Thoracic aorta (tissue), 2 donors: ENCODE results near the gene POLRMT. TPM values are rescaled to one million over a fixed set of nuclear protein-coding genes. Genes with fewer than 3 reads are reported as not detected.

Source experiments
- ATAC-seq: fragments of 150-250 bp; one replicate; pipeline ENCODE4 v1.8.0; 2017; ENCODE audit warnings: low read depth; ENCODE audit not compliant: insufficient number of reproducible peaks, low FRiP score
- DNase-seq: peaks from one replicate; pipeline ENCODE4 v3.0.0-alpha.2; 2020; ENCODE audit warnings: low spot score
- H3K27ac ChIP-seq, 2 donors: fragments of 200-600 bp; sonication (generic); 1 replicate in 1 of 2; 2 replicates in 1 of 2; pipeline ENCODE4 v1.5.1; 2016; ENCODE audit warnings: mild to moderate bottlenecking in 2 of 2, moderate library complexity in 2 of 2
- H3K27me3 ChIP-seq: fragments of 200-600 bp; sonication (generic); replicated peaks from 2 replicates; pipeline ENCODE4 v1.6.0; 2016; ENCODE audit warnings: mild to moderate bottlenecking; ENCODE audit not compliant: insufficient read depth
- H3K36me3 ChIP-seq: fragments of 200-600 bp; sonication (generic); one replicate; pipeline ENCODE4 v1.5.1; 2016
- H3K4me1 ChIP-seq, 2 donors: fragments of 200-600 bp; sonication (generic); 1 replicate in 1 of 2; 2 replicates in 1 of 2; pipeline versions ENCODE4 v1.5.1 to v1.6.0; 2016; ENCODE audit warnings: low read depth in 2 of 2, mild to moderate bottlenecking in 1 of 2; ENCODE audit not compliant: control insufficient read depth in 1 of 2
- H3K4me3 ChIP-seq: fragments of 200-600 bp; sonication (generic); 2 replicates; pipeline ENCODE4 v1.5.1; 2016; ENCODE audit warnings: mild to moderate bottlenecking
- H3K9me3 ChIP-seq: fragments of 200-600 bp; sonication (generic); 2 replicates; pipeline ENCODE4 v1.5.1; 2016
- CTCF ChIP-seq: fragments of 200-600 bp; sonication (generic); IDR thresholded peaks from one replicate; pipeline ENCODE4 v1.5.1; 2019; ENCODE audit warnings: antibody characterized with exemption
- total RNA-seq, 2 donors: library from RNA; depleted of rRNA; stranded (reverse); fragments of >200 nt; gene quantifications; one replicate each; pipeline versions ENCODE4 v1.1.0 to v1.2.3, GENCODE V29; 2016

Gene POLRMT
- total RNA-seq, 2 donors from 2014 or later = 23.8 to 30.9 TPM

- no peaks in the 10 kb centered on the region for H3K4me1 ChIP-seq
- DNase-seq = no peak
- H3K27me3 ChIP-seq = no peaks in the 10 kb centered on the region
- H3K36me3 ChIP-seq = no peaks in the 10 kb centered on the region
- no peak for ATAC-seq
- TF ChIP-seq CTCF = no peak
- no peak overlapping the region for H3K4me3 ChIP-seq
- no peaks in the 10 kb centered on the region for H3K9me3 ChIP-seq
- H3K27ac ChIP-seq = no peak overlapping the region
Measured at GRCh38 chr19:611481-611868, 21.9 kb downstream of the POLRMT start.

- Histone ChIP-seq H3K27ac (no peak overlapping the region), H3K36me3 (no peaks in the 10 kb centered on the region), H3K9me3 (no peaks in the 10 kb centered on the region), H3K4me3 (peak overlapping the region; percentile 32), H3K27me3 (no peaks in the 10 kb centered on the region), H3K4me1 (no peaks in the 10 kb centered on the region)
- no peak for TF ChIP-seq CTCF
- DNase-seq (no peak), ATAC-seq (no peak)
Measured at GRCh38 chr19:610801-611480, 22.4 kb downstream of the POLRMT start.

GRCh38 chr19:610071-610800 lies 23.1 kb downstream of the POLRMT start:
- H3K36me3 ChIP-seq = no peaks in the 10 kb centered on the region
- no peaks in the 10 kb centered on the region for H3K27me3 ChIP-seq
- no peaks in the 10 kb centered on the region for H3K9me3 ChIP-seq
- no peak for DNase-seq
- TF ChIP-seq CTCF = no peak
- H3K4me1 ChIP-seq = no peaks in the 10 kb centered on the region
- H3K27ac ChIP-seq = no peak overlapping the region
- peak overlapping the region; percentile 32 for H3K4me3 ChIP-seq
- no peak for ATAC-seq

- H3K36me3 ChIP-seq = no peaks in the 10 kb centered on the region
- H3K27ac ChIP-seq = no peak overlapping the region
- H3K27me3 ChIP-seq = no peaks in the 10 kb centered on the region
- no peaks in the 10 kb centered on the region for H3K4me1 ChIP-seq
- H3K4me3 ChIP-seq = no peak overlapping the region
- ATAC-seq (no peak), DNase-seq (no peak)
- no peak for TF ChIP-seq CTCF
- no peaks in the 10 kb centered on the region for H3K9me3 ChIP-seq
Measured at GRCh38 chr19:609004-609346, 24.4 kb downstream of the POLRMT start.

GRCh38 chr19:608155-609003 lies 25.0 kb downstream of the POLRMT start:
- H3K4me3 ChIP-seq = no peak overlapping the region
- DNase-seq = no peak
- no peaks in the 10 kb centered on the region for H3K4me1 ChIP-seq
- H3K27me3 ChIP-seq = no peaks in the 10 kb centered on the region
- no peak for ATAC-seq
- H3K9me3 ChIP-seq = no peaks in the 10 kb centered on the region
- H3K27ac ChIP-seq = no peak overlapping the region
- no peak for TF ChIP-seq CTCF
- H3K36me3 ChIP-seq = no peaks in the 10 kb centered on the region
